Forelimb muscle (tissue), 1 donor: ENCODE results near the gene CYP4F11. TPM values are rescaled to one million over a fixed set of nuclear protein-coding genes. Genes with fewer than 3 reads are reported as not detected.
"Not testable (repeated sequence)": the region's sequence is repeated elsewhere in the genome, so short reads cannot be mapped to it uniquely, and the experiment has no call there.

Source experiments
- DNase-seq: peaks from one replicate; pipeline ENCODE4 v3.0.0-alpha.2; 2013; ENCODE audit warnings: low read depth
- polyA plus RNA-seq: library from polyadenylated mRNA; unstranded; fragments of 120-200 nt; gene quantifications from one replicate; pipeline ENCODE4 v1.2.1, GENCODE V29; 2013; ENCODE audit not compliant: insufficient read length

The CYP4F11 gene
- not detected for polyA plus RNA-seq

- no peak for DNase-seq
These were observed at the start of gene CYP4F11 for GRCh38 chr19:15934332-15935078. Gene CYP4F11 (minus strand): TSS chr19:15934529. CDS start chr19:15934408, 121 bp downstream.

DNA sequence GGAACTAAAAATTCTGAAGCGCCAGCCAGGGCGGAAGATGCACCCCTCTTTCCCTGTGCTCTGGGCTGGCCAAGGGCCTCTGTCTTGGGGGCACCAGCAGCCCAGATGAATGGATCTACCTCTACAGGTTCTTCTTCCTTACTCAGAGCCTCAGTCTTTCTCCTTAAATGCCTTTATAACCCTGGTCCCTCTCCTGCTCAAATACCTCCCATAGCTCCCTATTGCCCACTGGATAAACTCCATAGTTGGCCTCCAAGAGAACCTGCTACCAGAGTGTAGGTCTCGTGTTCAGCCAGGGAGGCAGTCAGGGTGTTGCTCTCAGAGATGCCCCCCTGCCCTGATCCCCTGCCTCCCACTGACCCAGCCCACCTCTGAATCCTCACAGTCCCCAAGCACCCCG is 45.0 kb upstream of the CYP4F11 start:
- DNase-seq: no peak

GRCh38 chr19:15977690-15978089 is 43.4 kb upstream of the CYP4F11 start:
- no peak for DNase-seq

GRCh38 chr19:15976836-15977689 is 42.7 kb upstream of the CYP4F11 start:
- no peak for DNase-seq

GRCh38 chr19:15974856-15975255 is 40.5 kb upstream of the CYP4F11 start:
- DNase-seq: no peak

- not testable (repeated sequence) for DNase-seq
These were observed 37.7 kb upstream of the CYP4F11 start for GRCh38 chr19:15972043-15972442.

- DNase-seq: no peak
These were observed 37.0 kb upstream of the CYP4F11 start for GRCh38 chr19:15971224-15971780.

DNA sequence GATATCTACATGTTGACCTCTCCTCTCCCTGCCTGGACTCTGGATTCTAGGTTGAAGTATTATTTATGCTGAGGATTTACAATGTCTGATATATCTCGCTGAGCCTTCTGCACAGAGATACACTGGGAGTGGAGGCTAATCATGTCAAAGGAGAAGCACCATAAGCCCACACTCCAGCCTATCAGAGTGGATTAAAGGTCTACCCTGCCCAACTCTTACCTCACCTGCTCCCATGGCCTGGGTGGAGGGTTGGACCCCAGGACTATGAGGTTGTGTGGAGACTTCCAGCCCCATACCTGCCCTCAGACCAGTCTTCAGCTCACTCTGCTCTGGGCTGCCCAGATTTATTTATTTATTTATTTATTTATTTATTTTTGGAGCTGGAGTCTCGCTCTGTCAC is 29.9 kb upstream of the CYP4F11 start:
- DNase-seq: no peak

GRCh38 chr19:15962319-15962718 is 28.0 kb upstream of the CYP4F11 start:
- no peak for DNase-seq

DNA sequence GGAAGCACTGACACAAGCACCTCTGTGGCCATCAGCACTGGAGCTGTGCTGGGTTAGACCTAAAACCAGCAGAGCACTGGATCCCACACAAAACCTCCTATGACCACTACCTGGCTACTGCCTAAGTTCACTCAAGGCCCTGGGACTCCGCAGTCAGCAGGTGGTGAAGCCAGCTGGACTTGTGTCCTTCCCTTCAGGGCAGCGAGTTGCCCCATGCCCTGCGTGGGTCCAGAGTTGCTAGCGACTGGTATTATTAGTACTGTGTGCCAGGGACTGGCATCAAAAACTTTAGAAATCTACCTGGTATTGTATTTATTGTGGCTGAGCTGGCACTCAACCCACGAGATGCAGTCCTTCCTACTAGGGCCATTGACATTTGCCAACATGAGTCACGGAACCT is 20.5 kb upstream of the CYP4F11 start:
- no peak for DNase-seq

GRCh38 chr19:15948223-15949058 is 14.1 kb upstream of the CYP4F11 start, which contains the start of gene OR10H4:
Gene OR10H4 (plus strand): TSS chr19:15949008. CDS start chr19:15949008, 0 bp downstream.
- no peak for DNase-seq

- no peak for DNase-seq
These were observed 11.0 kb upstream of the CYP4F11 start for GRCh38 chr19:15945301-15945700.

GRCh38 chr19:15944401-15944800 is 10.1 kb upstream of the CYP4F11 start:
- DNase-seq: no peak

GRCh38 chr19:15937771-15938170 is 3.4 kb upstream of the CYP4F11 start:
- DNase-seq: no peak

- no peak for DNase-seq
These were observed 2.6 kb upstream of the CYP4F11 start for GRCh38 chr19:15936950-15937349.

- DNase-seq: no peak
These were observed 1.8 kb upstream of the CYP4F11 start for GRCh38 chr19:15936173-15936572.

DNA sequence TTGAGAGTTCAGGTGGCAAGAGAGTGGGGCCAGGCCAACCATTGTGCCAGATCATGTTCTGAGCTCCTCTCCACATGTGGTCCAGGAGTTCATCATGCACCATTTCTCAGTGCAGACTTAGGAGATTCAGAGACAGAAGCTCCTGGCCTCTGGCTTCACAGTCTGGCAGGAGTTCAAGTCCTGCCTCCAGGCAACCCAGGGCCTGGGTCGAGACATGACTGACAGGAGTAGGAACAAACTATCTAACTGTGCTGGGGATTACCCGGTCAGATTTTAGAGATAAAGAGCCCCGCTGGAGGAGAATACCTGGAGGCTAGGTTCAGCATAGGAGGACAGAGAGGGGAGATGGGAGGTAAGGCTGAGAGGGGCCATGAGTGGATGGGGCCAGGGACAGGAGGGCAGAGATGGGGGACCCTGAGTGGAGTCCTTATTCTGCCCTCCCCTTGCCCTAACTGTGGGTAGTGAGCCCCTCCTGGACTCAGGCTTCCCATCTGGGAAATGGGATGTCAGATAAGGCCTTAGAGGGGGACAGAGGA is 906 bp upstream of the CYP4F11 start:
- DNase-seq: no peak

GRCh38 chr19:15933761-15934331 is 483 bp downstream of the CYP4F11 start:
- not testable (repeated sequence) for DNase-seq

DNA sequence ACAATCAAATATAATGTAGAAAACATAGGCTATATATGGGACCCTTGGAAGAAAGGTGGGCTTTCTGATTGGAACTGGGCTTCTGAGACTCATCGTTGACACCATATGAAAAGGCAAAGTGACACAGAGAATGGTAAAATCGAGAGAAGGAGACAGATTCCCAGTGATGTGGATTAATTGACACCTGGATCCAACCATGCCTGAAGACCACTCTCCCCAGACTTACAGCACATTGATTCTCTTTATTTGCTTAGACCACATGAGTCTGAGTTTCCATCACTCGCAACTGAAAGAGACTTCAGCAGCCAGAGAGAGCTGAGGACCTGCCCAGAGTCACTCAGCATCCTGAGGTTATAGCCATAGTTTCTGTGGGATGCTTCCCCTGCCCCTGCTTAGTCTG is 6.0 kb downstream of the CYP4F11 start:
- no peak for DNase-seq

DNA sequence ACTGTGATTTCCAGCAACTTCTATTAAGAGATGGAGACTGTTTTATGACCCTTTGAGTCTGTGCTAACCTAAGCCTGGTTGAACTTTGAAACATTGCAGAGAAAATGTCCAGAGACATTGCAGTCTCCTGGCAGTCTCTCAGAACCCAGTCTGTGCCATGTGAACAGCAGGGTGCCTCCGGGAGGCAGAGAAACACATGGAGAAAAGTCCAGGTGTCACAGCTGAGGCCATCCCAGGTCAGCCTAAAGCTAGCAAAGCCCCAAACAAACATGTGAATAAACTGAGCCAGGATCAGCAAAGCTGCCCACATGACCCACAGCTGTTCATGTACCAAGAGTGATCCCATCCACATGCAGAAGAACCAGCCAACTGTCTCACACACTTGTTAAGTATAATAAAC is 7.8 kb downstream of the CYP4F11 start:
- DNase-seq: no peak

DNA sequence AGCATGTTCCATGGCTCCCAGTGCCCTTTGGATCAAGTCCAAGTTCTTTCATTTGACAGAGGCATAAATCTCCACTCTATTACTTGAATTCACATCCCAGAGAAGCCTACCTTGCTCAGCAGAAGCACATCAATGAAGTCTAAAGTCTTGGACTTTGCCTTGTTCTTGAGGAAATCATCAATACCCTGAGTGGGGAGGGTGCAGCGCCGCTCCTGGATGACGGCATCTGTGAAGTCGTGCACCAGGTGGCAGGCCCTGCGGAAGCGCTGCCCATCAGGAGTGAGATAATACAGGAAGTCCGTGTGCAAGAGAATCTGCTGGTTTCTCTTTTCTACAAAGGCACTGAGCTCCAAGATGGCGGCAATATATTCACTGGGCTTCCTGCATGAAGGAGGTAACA is 10.6 kb downstream of the CYP4F11 start:
- no peak for DNase-seq
